ENCODE measurements around the gene TSFM.

The TSFM gene

DNA sequence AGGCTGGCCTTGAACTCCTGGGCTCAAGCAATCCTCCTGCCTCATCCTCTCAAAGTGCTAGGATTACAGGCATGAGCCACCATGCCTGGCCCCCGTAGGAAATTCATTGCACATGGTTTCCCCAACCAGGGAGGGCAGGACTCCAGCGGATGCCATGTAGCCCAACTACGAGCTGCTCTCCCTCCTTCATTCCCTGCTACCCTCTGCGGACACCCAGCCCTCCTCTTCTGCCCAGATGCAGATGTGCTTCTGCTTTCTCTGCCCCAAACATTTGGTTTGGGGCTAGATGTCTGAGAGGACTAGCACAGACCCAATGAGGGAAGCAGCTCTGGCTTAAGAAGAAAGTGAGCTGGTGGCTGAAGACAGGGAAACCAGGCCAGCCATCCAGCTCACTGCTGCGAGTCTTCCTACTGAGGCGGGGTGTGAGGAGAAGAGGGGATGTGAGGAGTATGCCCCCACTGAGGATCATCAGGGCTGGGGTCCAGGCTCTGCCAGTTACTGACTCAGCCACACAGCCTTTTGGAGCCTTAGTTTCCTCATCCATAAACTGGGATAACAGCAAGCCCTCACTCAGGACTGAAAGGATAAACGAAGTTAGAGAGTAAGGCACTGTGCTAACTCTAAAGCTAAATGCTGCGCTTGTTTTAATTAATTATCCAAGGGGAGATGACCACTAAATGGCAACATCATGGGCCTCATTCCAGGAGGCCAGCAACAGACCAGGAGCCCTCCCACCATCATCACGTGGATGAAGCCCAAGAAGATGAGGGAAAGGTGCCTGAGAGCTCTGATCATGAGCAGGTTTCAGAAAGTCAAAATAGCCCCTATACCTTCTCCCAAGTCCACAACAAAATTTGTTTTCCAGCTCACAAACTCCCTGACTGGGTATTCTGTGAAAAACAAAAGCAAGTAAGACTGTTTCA, 53.0 kb downstream of the TSFM start:
- DNase-seq (ENCODE audit: low read depth), result no peak

- DNase-seq (ENCODE audit: low read depth), result peak; percentile 11
These were observed 54.1 kb downstream of the TSFM start for GRCh38 chr12:57836442-57837375.

- DNase-seq (ENCODE audit: low read depth), result no peak
These were observed 55.4 kb downstream of the TSFM start for GRCh38 chr12:57837864-57838562.

GRCh38 chr12:57838594-57839302, 56.2 kb downstream of the TSFM start:
- no peak for DNase-seq (ENCODE audit: low read depth)

DNA sequence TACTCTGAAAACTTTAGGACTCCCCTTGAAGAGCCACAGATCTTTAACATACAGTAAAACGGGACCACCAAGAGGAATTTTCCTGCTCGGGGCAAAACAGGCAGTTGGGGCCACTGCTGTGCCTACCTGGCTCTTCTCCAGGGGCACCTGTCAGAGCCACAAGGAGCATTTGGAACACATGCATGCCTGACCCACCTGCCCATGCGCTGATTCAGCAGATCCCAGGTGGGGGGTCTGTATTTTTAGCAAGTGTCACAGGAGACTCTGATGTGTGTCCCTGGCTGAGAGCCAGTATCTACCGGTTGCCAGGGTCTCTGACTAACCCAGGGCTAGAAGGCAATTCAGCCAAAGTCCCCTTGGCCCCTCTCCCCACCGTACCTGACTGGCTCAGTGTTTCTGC, 57.4 kb downstream of the TSFM start:
- no peak for DNase-seq (ENCODE audit: low read depth)

DNA sequence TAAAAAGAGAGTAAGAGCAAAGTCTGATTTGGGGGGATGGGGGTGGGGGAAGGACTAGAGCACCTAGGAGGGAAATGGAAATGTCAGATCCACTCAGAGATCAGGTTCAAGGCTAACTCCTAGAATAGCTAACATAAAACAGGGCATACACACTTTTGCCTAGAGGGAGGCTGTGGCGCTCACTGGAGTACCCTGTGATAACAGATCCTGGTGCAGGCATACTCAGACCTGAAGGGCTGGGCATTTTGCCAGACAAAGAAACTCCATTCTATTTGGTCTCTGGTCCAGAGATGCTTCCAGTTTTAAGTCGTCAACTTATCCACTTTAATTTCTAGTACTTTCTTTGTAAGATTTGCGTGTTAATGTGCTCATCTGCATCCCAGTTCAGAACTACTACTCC, 58.1 kb downstream of the TSFM start:
- DNase-seq (ENCODE audit: low read depth), result no peak

GRCh38 chr12:57841445-57841844, 58.9 kb downstream of the TSFM start:
- DNase-seq (ENCODE audit: low read depth), result no peak

DNA sequence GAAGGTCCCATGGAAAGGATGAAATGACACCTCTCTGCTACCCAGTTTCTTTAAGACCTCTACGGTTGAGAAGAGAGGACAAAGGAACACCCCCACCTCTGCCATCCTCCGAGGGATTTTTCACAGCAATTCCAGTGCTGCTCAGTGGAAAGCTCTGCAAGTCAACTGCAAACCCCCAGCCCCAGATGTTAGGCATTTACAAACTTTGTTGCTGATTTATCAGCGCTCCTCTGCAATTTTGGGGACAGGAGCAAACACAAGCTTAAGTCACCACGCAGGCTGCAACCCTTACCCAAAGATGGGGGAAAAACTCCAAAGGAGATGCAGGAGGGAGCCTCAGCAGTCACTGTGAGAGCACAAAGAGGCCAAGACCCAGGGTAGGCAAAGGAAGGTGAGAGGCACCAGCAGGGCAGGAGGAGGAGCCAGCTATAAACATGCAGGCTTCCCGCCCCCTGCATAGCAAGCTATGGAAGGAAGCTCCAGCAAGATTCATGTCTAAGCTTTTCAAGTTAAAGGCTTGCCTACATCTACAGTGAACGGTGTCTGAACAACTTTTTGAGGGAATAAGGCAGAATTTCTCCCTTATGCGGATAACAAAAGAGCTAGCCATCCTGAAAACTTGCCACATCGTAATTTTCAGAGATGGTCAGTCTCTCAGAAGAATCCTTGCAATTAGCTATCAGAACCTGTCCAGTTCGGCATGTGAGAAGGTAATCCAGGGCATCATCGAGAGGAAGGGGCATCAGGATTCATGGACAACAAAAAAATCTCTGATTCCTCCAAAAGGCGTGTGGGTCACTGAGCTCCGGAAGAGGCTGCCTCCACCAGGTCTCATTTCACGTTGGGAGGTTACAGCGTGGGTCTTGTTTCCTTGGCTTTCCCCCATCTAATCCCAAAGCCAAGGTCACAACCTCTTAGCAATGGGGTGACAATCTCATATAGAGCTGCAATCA, 60.0 kb downstream of the TSFM start:
- no peak for DNase-seq (ENCODE audit: low read depth)

- DNase-seq (ENCODE audit: low read depth), result no peak
These were observed 62.3 kb downstream of the TSFM start for GRCh38 chr12:57844709-57845477.

GRCh38 chr12:57845478-57846284, 63.1 kb downstream of the TSFM start:
- peak; percentile 47 for DNase-seq (ENCODE audit: low read depth)

- DNase-seq (ENCODE audit: low read depth), result no peak
These were observed 63.6 kb downstream of the TSFM start for GRCh38 chr12:57846285-57846576.

DNA sequence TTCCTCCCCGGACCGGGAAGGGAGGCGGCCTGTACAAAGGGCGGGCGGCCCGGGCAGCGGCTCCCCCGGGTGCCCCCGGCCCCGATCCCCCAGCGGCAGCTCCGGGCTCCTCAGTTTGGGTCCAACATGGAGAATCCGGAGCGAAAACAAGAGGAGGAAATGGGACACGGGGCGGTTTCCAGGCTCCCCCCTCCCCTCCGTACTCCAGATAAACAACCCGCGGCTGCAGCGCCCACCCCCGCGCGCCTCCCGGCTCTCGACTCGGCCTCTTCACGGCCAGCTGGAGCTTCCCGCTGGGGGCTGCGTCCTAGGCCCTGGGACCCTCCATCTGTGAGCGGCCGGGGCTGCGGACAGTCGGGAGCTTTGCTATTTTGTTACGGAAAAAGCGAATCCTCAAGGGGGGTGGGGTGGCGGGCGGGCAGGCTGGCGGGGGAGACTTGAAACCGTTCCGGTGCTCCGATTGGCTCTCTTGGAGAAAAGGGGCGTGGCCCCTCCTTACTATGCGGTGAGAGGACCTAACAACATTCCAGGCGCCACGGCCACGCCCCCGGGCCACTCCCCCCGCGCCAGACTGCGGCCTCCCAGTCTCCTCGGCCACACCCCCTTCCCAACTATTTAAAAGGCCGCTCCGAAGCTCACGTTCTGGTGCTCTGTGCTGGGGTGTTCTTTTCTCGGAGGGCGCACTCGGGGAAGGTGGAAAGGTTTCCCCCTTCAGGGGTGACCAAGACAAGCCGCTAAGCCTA, 64.2 kb downstream of the TSFM start, which contains the start of gene CTDSP2:
Gene CTDSP2 (minus strand): TSS at position 153 of the 743 bp plus-strand sequence. CDS start 294 bp downstream, outside the sequence.
- DNase-seq (ENCODE audit: low read depth), result peak; percentile 84
